Keratinocyte (primary cell): ENCODE measurements around the gene HMCN2. TPM values are rescaled to one million over a fixed set of nuclear protein-coding genes. Genes with fewer than 3 reads are reported as not detected.

Source experiments
- DNase-seq: peaks from one replicate; pipeline ENCODE4 v3.0.0-alpha.2; 2011; ENCODE audit warnings: low read depth, missing footprints, low spot score
- FAIRE-seq: peaks from 2 replicates; lab custom pipeline; 2011; peaks lifted over from hg19 to GRCh38; lab: Jason Lieb, UNC
- H2AFZ ChIP-seq: 2 replicates; pipeline ENCODE4 v1.6.0; 2012; ENCODE audit warnings: low read length, control low read depth, inconsistent platforms; ENCODE audit not compliant: control insufficient read depth
- H3K27ac ChIP-seq: 2 replicates; pipeline ENCODE4 v1.5.1; 2011; ENCODE audit warnings: low read length; ENCODE audit not compliant: control insufficient read depth, insufficient read depth
- H3K27me3 ChIP-seq: 3 replicates; pipeline ENCODE4 v1.6.0; 2011; ENCODE audit warnings: low read length; ENCODE audit not compliant: control insufficient read depth, insufficient read depth; ENCODE audit errors: extremely low read depth
- H3K36me3 ChIP-seq, 2 experiments: 2 replicates in 1 of 2; 3 replicates in 1 of 2; pipeline ENCODE4 v1.5.1; 2011; ENCODE audit warnings: low read length in 2 of 2, mild to moderate bottlenecking in 1 of 2; ENCODE audit not compliant: control insufficient read depth in 2 of 2, insufficient read depth in 2 of 2; ENCODE audit errors: extremely low read depth in 1 of 2
- H3K4me1 ChIP-seq: 3 replicates; pipeline ENCODE4 v1.5.1; 2011; ENCODE audit warnings: low read length; ENCODE audit not compliant: control insufficient read depth, insufficient read depth; ENCODE audit errors: extremely low read depth
- H3K4me2 ChIP-seq: 3 replicates; pipeline ENCODE4 v1.6.0; 2011; ENCODE audit warnings: low read depth, low read length; ENCODE audit not compliant: control insufficient read depth, insufficient read depth; ENCODE audit errors: extremely low read depth
- H3K4me3 ChIP-seq, 3 experiments: fragments of 200-600 bp in 1 of 3; sonication (generic) in 1 of 3; 2 replicates in 2 of 3; 3 replicates in 1 of 3; pipeline ENCODE4 v1.5.1; 2011 to 2016; ENCODE audit warnings: low read length in 3 of 3, mild to moderate bottlenecking in 3 of 3, control low read depth in 2 of 3, inconsistent platforms in 1 of 3, low read depth in 1 of 3, mixed read lengths in 1 of 3, mixed run types in 1 of 3, moderate library complexity in 1 of 3; ENCODE audit not compliant: control insufficient read depth in 2 of 3, insufficient read depth in 2 of 3; ENCODE audit errors: extremely low read depth in 1 of 3
- H3K79me2 ChIP-seq: 2 replicates; pipeline ENCODE4 v1.6.0; 2012; ENCODE audit warnings: low read length; ENCODE audit not compliant: control insufficient read depth, insufficient read depth
- H3K9ac ChIP-seq: 3 replicates; pipeline ENCODE4 v1.6.0; 2011; ENCODE audit warnings: low read length; ENCODE audit not compliant: control insufficient read depth, insufficient read depth; ENCODE audit errors: extremely low read depth
- H3K9me1 ChIP-seq: 3 replicates; pipeline ENCODE4 v1.6.0; 2011; ENCODE audit warnings: low read length; ENCODE audit not compliant: control insufficient read depth, insufficient read depth; ENCODE audit errors: extremely low read depth
- H3K9me3 ChIP-seq: 2 replicates; pipeline ENCODE4 v1.5.1; 2012; ENCODE audit warnings: low read depth, low read length; ENCODE audit not compliant: control insufficient read depth
- H4K20me1 ChIP-seq: 3 replicates; pipeline ENCODE4 v1.6.0; 2011; ENCODE audit warnings: low read length; ENCODE audit not compliant: control insufficient read depth, insufficient read depth; ENCODE audit errors: extremely low read depth
- CTCF ChIP-seq, 3 experiments: IDR thresholded peaks in 1 of 3; conservative IDR thresholded peaks in 1 of 3; optimal IDR thresholded peaks in 1 of 3; 2 replicates in 2 of 3; 3 replicates in 1 of 3; pipeline versions ENCODE3 to v1.5.1; 2011; ENCODE audit warnings: low read length in 3 of 3, mild to moderate bottlenecking in 3 of 3, moderate library complexity in 2 of 3, control low read depth in 1 of 3, inconsistent platforms in 1 of 3; ENCODE audit not compliant: insufficient read depth in 2 of 3; ENCODE audit errors: extremely low read depth in 1 of 3
- EZH2 ChIP-seq: IDR thresholded peaks from one replicate; pipeline ENCODE4 v1.6.1; 2012; ENCODE audit warnings: inconsistent platforms, mild to moderate bottlenecking, low read length, moderate library complexity
- dilution Hi-C: fragments of 300-500 bp; cut with MboI; formaldehyde crosslinking; loops from one replicate; pipeline ENCODE4 v1.7.0; 2020; ENCODE audit warnings: low sequenced_read_pairs; ENCODE audit not compliant: extremely low pct_ligation_motif_present
- polyA plus RNA-seq, 5 experiments: library from polyadenylated mRNA; depleted of rRNA in 3 of 5; stranded (reverse) in 3 of 5; stranded (forward) in 1 of 5; unstranded in 1 of 5; fragments of >200 nt; gene quantifications; 1 replicate in 1 of 5; 2 replicates in 3 of 5; 3 replicates in 1 of 5; pipeline versions ENCODE4 v1.2.1 to v1.2.3, GENCODE V29; 2011 to 2012; ENCODE audit warnings: missing spikeins in 2 of 5, low read depth in 1 of 5, low replicate concordance in 1 of 5

HMCN2 gene
- polyA plus RNA-seq, 1 donor (not counting 4 experiments of a cell fraction or from before 2014, with no cell fraction given), result not detected

- H3K27ac ChIP-seq, result no peak overlapping the region
- H3K27me3 ChIP-seq, result peaks cover 3% of the 10 kb centered on the region
- no peaks in the 10 kb centered on the region for H4K20me1 ChIP-seq
- no peaks in the 10 kb centered on the region for H3K4me1 ChIP-seq
- FAIRE-seq (no peak), DNase-seq (no peak)
- H2AFZ ChIP-seq, result no peak overlapping the region
- H3K4me3 ChIP-seq, result no peak overlapping the region
- TF ChIP-seq EZH2 (no peak), CTCF (optimal IDR thresholded peaks at IDR 0.05 in 1 of 3, IDR thresholded peaks at IDR 0.05 in 1 of 3, conservative IDR thresholded peaks at IDR 0.05 in 1 of 3; ENCODE audit: extremely low read depth in 1 of 3, insufficient read depth in 2 of 3, low read length in 3 of 3) (no peak)
- dilution Hi-C loops, result no loop called here
- H3K4me2 ChIP-seq, result no peak overlapping the region
- no peaks in the 10 kb centered on the region for H3K79me2 ChIP-seq
- no peaks in the 10 kb centered on the region for H3K9me3 ChIP-seq
- H3K9ac ChIP-seq, result no peak overlapping the region
- no peaks in the 10 kb centered on the region for H3K36me3 ChIP-seq
- H3K9me1 ChIP-seq, result no peaks in the 10 kb centered on the region
These were observed 200.0 kb downstream of the HMCN2 start for GRCh38 chr9:130465383-130466096.

GRCh38 chr9:130466537-130467217 lies 201.1 kb downstream of the HMCN2 start:
- H3K79me2 ChIP-seq, result no peaks in the 10 kb centered on the region
- no peak overlapping the region for H2AFZ ChIP-seq
- H3K9me1 ChIP-seq, result no peaks in the 10 kb centered on the region
- H3K4me3 ChIP-seq, result no peak overlapping the region
- H3K9me3 ChIP-seq, result no peaks in the 10 kb centered on the region
- no peaks in the 10 kb centered on the region for H3K4me1 ChIP-seq
- H3K4me2 ChIP-seq, result no peak overlapping the region
- dilution Hi-C loops, result no loop called here
- no peak overlapping the region for H3K9ac ChIP-seq
- H3K36me3 ChIP-seq, result no peaks in the 10 kb centered on the region
- no peak for DNase-seq
- H3K27ac ChIP-seq, result no peak overlapping the region
- no peak for FAIRE-seq
- H3K27me3 ChIP-seq, result peaks cover 3% of the 10 kb centered on the region
- TF ChIP-seq EZH2 (no peak), CTCF (optimal IDR thresholded peaks at IDR 0.05 in 1 of 3, IDR thresholded peaks at IDR 0.05 in 1 of 3, conservative IDR thresholded peaks at IDR 0.05 in 1 of 3; ENCODE audit: extremely low read depth in 1 of 3, insufficient read depth in 2 of 3, low read length in 3 of 3) (no peak)
- no peaks in the 10 kb centered on the region for H4K20me1 ChIP-seq
